A673 (cell line): ENCODE measurements around the gene IL17A. TPM values are rescaled to one million over a fixed set of nuclear protein-coding genes. Genes with fewer than 3 reads are reported as not detected.

Experiments used
- BruUV-seq: library from RNA; stranded (reverse); fragments of 400-500 nt; replicated peaks from 2 replicates; lab custom pipeline; 2021; lab: Mats Ljungman, UMichigan
- CTCF ChIA-PET: fragments of 300-600 bp; sonication (Branson Sonifier 250); formaldehyde crosslinking; loops from one replicate; lab custom pipeline; 2022; ENCODE audit warnings: antibody characterized with exemption; lab: Charles Lee
- POLR2A ChIA-PET: fragments of 300-600 bp; sonication (Branson Sonifier 250); formaldehyde crosslinking; loops from one replicate; lab custom pipeline; 2022; ENCODE audit warnings: antibody characterized with exemption; ENCODE audit not compliant: low non-redundant PET; lab: Charles Lee
- DNase-seq: peaks from one replicate; pipeline ENCODE4 v3.0.0-alpha.2; 2015; ENCODE audit warnings: low spot score
- H3K27ac ChIP-seq: fragments of 200-600 bp; sonication (generic); 2 replicates; pipeline ENCODE4 v1.5.1; 2016; ENCODE audit warnings: mixed run types, low read depth, mild to moderate bottlenecking, mixed read lengths, antibody characterized with exemption, low read length; ENCODE audit not compliant: poor library complexity, severe bottlenecking
- H3K27me3 ChIP-seq: fragments of 200-600 bp; sonication (generic); replicated peaks from 2 replicates; pipeline ENCODE4 v1.6.1; 2017; ENCODE audit warnings: mixed run types, low read depth, mild to moderate bottlenecking, mixed read lengths, antibody characterized with exemption, low read length; ENCODE audit not compliant: insufficient read depth, poor library complexity
- H3K36me3 ChIP-seq: fragments of 200-600 bp; sonication (generic); 2 replicates; pipeline ENCODE4 v1.6.1; 2016; ENCODE audit warnings: mixed run types, mild to moderate bottlenecking, mixed read lengths, antibody characterized with exemption, low read length; ENCODE audit not compliant: insufficient read depth, poor library complexity, severe bottlenecking
- H3K4me1 ChIP-seq: fragments of 200-600 bp; sonication (generic); 2 replicates; pipeline ENCODE4 v1.6.1; 2017; ENCODE audit warnings: mixed run types, mild to moderate bottlenecking, mixed read lengths, antibody characterized with exemption, low read length; ENCODE audit not compliant: insufficient read depth, poor library complexity, severe bottlenecking
- H3K4me3 ChIP-seq: fragments of 200-600 bp; sonication (generic); 2 replicates; pipeline ENCODE4 v1.5.1; 2016; ENCODE audit warnings: low read depth, mixed run types, mild to moderate bottlenecking, mixed read lengths, low read length; ENCODE audit not compliant: poor library complexity, severe bottlenecking
- H3K9me3 ChIP-seq: fragments of 200-600 bp; sonication (generic); 2 replicates; pipeline ENCODE4 v1.6.1; 2016; ENCODE audit warnings: mixed run types, low read depth, mild to moderate bottlenecking, mixed read lengths, antibody characterized with exemption, low read length; ENCODE audit not compliant: poor library complexity, severe bottlenecking
- CTCF ChIP-seq: fragments of 300-800, 200-600 bp; sonication (generic); conservative IDR thresholded peaks from 2 replicates; pipeline ENCODE4 v1.5.1; 2017; ENCODE audit warnings: low read depth, mild to moderate bottlenecking, antibody characterized with exemption, low read length, moderate library complexity, mixed read lengths
- EZH2 ChIP-seq: fragments of 200-600 bp; sonication (generic); IDR thresholded peaks from 2 replicates; pipeline ENCODE4 v1.6.1; 2017; ENCODE audit warnings: borderline replicate concordance, low read depth, mild to moderate bottlenecking, mixed read lengths, antibody characterized with exemption, low read length; ENCODE audit not compliant: poor library complexity, severe bottlenecking
- intact Hi-C: fragments of 100-400 bp; cut with micrococcal nuclease; formaldehyde crosslinking; loops from one replicate; pipeline ENCODE4 v1.10.0; 2022; ENCODE audit not compliant: unreplicated experiment
- total RNA-seq: library from RNA; stranded (reverse); gene quantifications from 2 replicates; pipeline ENCODE4 v1.2.3, GENCODE V29; 2021

IL17A gene
- total RNA-seq, 1 experiment from 2014 or later: not detected

- intact Hi-C loops: no loop called here
These were observed 28.8 kb upstream of the IL17A start for GRCh38 chr6:52157301-52157941.

GRCh38 chr6:52160472-52161104 lies 25.6 kb upstream of the IL17A start:
- POLR2A ChIA-PET: no interaction called here
- Histone ChIP-seq H3K27me3 (no peaks in the 10 kb centered on the region), H3K9me3 (peaks cover 7% of the 10 kb centered on the region), H3K27ac (no peak overlapping the region), H3K36me3 (no peaks in the 10 kb centered on the region), H3K4me1 (peaks cover 17% of the 10 kb centered on the region), H3K4me3 (no peak overlapping the region)
- intact Hi-C loops: loop anchor here (5.0 kb wide), 2 partner anchors 98 to 502 kb away; no protein-coding TSS in a partner anchor
- CTCF ChIA-PET: no interaction called here
- no peak for TF ChIP-seq EZH2
- TF ChIP-seq CTCF: no peak
- no peak for DNase-seq
- BruUV-seq: no TSS peak

More at GRCh38 chr6:52157301-52157941, 28.8 kb upstream of the IL17A start:
- Histone ChIP-seq H3K36me3 (no peaks in the 10 kb centered on the region), H3K9me3 (peaks cover 7% of the 10 kb centered on the region), H3K4me1 (peaks cover 13% of the 10 kb centered on the region), H3K4me3 (no peak overlapping the region), H3K27ac (no peak overlapping the region), H3K27me3 (no peaks in the 10 kb centered on the region)
- no peak for TF ChIP-seq EZH2
- no peak for TF ChIP-seq CTCF
- ChIA-PET POLR2A (no interaction called here), CTCF (interaction anchor here (0.6 kb wide), 1 partner anchor 28 kb away, joined by 3 read pairs; no protein-coding TSS in a partner anchor)
- no TSS peak for BruUV-seq
- peak; percentile 31 for DNase-seq

- Histone ChIP-seq H3K36me3 (no peaks in the 10 kb centered on the region), H3K4me1 (peaks cover 17% of the 10 kb centered on the region), H3K9me3 (peaks cover 7% of the 10 kb centered on the region), H3K27me3 (no peaks in the 10 kb centered on the region), H3K4me3 (no peak overlapping the region), H3K27ac (no peak overlapping the region)
- POLR2A ChIA-PET: no interaction called here
- intact Hi-C loops: loop anchor here (5.0 kb wide), 2 partner anchors 100 to 500 kb away; no protein-coding TSS in a partner anchor
- no peak for DNase-seq
- no peak for TF ChIP-seq EZH2
- TF ChIP-seq CTCF: no peak
- BruUV-seq: no TSS peak
- CTCF ChIA-PET: interaction anchor here (2.4 kb wide), 1 partner anchor 72 kb away, joined by 18 read pairs; no protein-coding TSS in a partner anchor
These were observed 24.3 kb upstream of the IL17A start for GRCh38 chr6:52161689-52162438.
